Activated CD8-positive, alpha-beta memory T cell treated with anti-CD3 and anti-CD28 coated beads, Interleukin-2, amount 50 U/mL, for 1 hour (primary cell): ENCODE results near the gene NLRP13.
"Not testable (repeated sequence)": the region's sequence is repeated elsewhere in the genome, so short reads cannot be mapped to it uniquely, and the experiment has no call there.

Experiments
- DNase-seq: peaks from one replicate; pipeline ENCODE4 v3.0.0-alpha.2; 2020; ENCODE audit errors: extremely low read depth

The NLRP13 gene, protein sequence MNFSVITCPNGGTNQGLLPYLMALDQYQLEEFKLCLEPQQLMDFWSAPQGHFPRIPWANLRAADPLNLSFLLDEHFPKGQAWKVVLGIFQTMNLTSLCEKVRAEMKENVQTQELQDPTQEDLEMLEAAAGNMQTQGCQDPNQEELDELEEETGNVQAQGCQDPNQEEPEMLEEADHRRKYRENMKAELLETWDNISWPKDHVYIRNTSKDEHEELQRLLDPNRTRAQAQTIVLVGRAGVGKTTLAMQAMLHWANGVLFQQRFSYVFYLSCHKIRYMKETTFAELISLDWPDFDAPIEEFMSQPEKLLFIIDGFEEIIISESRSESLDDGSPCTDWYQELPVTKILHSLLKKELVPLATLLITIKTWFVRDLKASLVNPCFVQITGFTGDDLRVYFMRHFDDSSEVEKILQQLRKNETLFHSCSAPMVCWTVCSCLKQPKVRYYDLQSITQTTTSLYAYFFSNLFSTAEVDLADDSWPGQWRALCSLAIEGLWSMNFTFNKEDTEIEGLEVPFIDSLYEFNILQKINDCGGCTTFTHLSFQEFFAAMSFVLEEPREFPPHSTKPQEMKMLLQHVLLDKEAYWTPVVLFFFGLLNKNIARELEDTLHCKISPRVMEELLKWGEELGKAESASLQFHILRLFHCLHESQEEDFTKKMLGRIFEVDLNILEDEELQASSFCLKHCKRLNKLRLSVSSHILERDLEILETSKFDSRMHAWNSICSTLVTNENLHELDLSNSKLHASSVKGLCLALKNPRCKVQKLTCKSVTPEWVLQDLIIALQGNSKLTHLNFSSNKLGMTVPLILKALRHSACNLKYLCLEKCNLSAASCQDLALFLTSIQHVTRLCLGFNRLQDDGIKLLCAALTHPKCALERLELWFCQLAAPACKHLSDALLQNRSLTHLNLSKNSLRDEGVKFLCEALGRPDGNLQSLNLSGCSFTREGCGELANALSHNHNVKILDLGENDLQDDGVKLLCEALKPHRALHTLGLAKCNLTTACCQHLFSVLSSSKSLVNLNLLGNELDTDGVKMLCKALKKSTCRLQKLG

DNA sequence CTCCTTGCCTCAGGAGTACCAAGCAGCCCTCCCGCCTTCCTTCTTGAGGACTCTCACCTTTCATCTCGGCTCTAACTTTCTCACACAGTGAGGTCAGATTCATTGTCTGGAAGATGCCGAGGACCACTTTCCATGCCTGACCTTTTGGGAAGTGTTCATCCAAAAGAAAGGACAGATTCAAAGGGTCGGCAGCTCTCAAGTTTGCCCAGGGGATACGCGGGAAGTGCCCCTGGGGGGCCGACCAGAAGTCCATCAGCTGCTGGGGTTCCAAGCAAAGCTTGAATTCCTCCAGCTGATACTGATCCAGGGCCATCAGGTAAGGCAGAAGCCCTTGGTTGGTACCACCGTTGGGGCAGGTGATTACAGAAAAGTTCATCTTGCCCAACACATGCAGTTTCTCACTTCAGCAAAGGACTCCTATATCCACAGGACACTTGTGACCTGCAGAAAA is at the start of gene NLRP13:
TSS of gene NLRP13 (minus strand) at position 401 of the 451 bp plus-strand sequence. CDS start at position 376, 25 bp downstream.
- no peak for DNase-seq

DNA sequence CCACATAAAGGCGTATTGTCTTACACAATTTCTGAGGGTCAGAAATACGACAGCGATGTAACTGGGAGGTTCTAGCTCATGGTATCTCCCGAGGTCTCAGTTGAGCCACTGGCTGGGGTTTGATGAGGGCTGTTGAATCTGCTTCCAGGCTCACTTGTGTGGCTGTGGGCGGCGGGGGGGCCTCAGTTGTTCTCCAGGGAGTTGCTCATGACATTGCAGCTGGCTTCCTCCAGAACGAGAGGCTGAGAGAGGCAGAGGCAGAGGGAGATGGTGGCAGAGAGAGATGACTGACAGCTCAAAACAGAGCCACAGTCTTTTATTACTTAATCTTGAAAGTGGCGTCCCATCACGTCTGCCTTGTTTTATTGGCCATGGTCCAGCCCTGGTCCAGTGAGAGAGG is 48.3 kb upstream of the NLRP13 start:
- no peak for DNase-seq

DNA sequence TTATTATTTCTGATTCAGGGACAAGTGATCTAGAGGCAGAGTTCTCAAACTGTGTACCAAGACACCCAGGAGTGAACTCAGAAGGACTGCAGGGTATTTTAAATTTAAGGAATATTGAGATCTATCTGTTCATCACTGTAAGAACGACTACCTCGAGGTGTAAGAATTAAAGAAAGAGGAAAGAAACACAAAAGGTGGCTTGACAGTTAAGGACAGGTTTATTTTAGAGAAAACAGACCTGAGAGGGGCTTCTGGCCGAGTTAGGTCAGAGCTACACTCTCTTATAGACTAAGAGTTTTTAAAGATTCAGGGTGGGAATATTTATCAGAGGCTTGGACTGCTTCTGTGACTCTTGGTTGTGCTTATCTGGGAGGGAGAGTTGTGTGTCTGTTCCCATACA is 41.8 kb upstream of the NLRP13 start:
- no peak for DNase-seq

- no peak for DNase-seq
Observed at GRCh38 chr19:55962186-55962585, 30.1 kb upstream of the NLRP13 start.

DNA sequence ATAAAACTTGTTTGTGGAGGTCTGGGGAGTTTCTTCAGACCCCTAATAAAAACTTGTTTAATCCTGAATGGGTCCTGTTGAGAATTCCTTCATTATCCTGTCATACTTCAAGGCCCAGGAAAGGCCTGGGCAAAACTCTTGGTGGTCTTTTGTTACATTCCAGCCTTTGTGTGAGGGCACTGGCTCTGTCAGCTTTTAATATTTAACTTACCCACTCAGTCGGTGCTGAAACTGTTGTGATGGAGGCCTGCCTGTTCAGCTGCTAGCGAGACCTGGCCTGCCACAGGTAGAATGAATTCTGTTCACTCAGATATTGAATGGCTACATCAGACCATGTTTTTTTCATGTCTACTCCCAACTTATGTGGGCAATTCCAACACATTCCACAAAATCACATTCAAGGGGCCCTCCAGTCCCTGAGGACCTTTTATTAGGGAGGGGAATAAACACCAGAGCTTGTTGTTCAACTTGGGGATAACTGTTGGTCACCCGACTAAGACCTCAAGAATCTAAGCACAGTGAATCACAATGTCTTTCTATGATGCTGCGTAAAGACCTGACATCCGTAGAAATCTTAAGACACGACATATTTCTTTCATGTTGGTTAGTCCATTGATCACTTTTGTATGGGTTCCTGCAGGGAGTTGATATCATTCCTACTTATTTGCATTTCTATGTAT is 28.0 kb upstream of the NLRP13 start:
- no peak for DNase-seq

DNA sequence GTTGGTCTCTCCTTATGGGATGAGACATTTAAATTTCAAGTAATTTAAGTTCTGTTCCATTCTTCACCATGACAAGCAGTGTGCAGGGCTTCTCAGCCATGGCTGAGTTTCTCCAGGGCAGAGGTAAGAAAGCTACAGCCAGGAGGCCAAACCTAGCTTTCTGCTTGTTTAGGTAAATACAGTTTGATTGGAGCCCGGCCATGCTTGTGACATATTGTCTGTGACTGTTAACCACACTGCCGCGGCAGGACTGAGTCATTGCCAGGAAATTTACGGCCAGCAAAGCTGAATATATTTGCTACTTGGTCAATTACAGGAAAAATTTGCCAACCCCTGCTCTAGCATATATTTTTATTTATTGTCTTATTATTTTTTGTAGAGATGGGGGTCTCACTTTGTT is 26.2 kb upstream of the NLRP13 start:
- no peak for DNase-seq

DNA sequence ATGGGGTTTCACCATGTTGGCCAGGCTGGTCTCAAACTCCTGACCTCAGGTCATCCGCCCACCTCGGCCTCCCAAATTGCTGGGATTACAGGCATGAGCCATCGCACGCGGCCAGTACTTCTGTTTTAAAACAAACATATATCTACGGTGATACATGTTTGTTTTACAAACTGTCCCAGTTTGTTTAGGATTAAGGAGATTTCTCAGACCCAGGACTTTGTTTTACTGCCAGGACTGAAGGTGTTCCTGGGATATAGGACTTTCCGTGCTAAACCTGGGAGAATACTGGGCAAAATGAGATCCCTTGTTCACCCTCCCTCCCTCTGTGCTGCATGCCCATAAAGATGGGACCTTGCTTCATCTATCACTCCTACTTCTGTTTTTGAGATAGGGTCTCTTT is 24.3 kb upstream of the NLRP13 start:
- no peak for DNase-seq

DNA sequence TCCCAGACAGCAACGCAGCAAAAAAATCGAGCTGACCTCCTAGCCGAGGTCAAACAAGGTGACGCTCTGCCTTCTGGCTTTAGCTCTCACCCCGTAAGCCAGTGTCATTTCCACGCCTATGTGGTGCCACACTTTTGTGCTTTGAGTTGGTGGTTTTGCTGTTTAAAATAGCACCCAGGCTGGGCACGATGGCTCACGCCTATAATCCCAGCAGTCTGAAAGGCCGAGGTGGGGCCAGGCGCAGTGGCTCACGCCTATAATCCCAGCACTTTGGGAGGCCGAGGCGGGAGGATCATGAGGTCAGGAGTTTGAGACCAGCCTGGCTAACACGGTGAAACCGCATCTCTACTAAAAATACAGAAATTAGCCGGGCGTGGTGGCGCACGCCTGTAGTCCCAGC is 18.4 kb upstream of the NLRP13 start:
- not testable (repeated sequence) for DNase-seq

- DNase-seq, result no peak
Observed at GRCh38 chr19:55947532-55947931, 15.4 kb upstream of the NLRP13 start, which contains the start of gene NLRP8. TSS of gene NLRP8 (plus strand) at chr19:55947832.

- DNase-seq, result no peak
Observed at GRCh38 chr19:55940306-55940705, 8.2 kb upstream of the NLRP13 start.

- DNase-seq, result no peak
Observed at GRCh38 chr19:55939206-55939605, 7.1 kb upstream of the NLRP13 start.

GRCh38 chr19:55935206-55935605 is 3.1 kb upstream of the NLRP13 start:
- DNase-seq, result no peak

GRCh38 chr19:55930996-55931515 is 1.1 kb downstream of the NLRP13 start:
- DNase-seq, result no peak

- not testable (repeated sequence) for DNase-seq
Observed at GRCh38 chr19:55929258-55929657, 2.9 kb downstream of the NLRP13 start.

DNA sequence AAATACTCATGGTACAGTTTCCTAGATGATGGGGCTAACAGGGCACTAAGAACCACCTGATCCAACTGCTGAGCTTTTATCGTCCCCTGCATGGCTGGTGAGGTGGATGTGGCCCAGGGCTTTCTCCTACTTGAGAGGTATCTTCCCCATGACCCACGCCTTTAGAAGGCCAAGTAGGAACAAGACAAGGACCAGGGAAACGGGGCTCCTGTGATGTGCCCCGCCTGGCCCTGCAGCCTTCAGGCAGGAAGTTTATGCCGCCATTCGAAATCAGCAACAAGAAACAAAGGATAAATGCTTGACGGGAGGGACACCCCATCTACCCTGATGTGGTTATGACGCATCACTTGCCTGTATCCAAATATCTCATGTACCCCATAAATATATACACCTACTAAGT is 4.1 kb downstream of the NLRP13 start:
- no peak for DNase-seq

DNA sequence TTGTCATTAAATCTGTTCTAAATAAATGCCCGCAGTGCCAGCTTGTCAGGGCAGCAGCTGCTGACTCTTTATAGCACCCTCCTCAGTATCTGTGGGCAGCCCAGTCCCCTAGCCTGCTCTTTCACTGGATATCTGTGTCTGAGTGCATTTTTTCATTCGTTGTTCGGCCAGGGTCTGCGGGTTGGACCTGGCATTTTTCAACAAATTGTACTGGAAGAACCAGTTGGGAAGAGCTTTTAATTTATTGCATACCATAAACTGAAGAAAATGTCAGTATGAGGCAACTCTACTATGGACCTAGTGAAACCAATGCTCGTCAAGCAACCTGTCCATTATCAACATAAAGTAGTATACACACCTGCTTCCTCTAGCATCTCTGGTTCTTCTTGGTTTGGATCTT is 8.6 kb downstream of the NLRP13 start:
- DNase-seq, result no peak

DNA sequence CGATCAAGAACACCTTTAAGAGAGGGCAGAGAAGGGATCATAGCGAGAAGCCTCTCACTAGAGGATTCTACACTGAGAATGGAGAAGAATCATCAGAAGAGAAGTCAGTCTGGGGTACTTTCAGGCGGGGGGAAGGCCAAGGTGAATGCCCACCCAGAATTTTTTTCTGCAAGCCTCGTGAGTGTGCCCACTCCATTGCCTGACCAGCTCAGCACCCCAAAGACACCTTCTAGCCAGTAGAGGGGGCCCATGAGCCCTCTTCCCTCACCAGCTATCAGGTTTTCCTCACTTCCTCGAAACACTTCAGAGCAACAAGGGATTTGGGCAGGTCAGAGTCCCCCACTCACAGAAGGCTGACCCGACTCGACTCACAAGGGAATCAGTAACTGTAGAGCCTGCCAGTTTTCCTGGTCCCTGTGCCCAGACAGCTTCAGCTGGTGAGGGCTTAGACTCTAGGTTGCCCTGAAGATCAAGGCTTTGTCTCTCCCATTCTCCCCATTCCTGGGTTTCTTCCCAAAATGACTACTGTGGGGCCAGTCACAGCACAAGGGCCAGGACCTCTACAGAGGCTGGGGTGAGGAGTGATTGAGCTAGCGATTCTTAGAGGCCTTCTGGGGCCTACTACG is 18.4 kb downstream of the NLRP13 start:
- no peak for DNase-seq

DNA sequence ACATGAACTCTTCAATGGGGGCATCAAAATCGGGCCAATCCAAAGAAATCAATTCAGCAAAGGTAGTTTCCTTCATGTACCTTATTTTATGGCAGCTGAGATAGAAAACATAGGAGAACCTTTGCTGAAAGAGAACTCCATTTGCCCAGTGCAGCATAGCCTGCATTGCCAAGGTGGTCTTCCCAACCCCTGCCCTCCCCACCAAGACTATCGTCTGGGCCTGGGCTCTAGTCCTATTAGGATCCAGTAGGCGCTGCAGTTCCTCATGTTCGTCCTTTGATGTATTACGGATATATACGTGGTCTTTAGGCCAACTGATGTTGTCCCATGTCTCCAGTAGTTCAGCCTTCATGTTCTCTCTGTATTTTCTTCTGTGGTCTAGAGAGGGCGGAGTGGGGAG is 19.2 kb downstream of the NLRP13 start:
- no peak for DNase-seq

GRCh38 chr19:55909801-55910200 is 22.3 kb downstream of the NLRP13 start:
- no peak for DNase-seq

- DNase-seq, result no peak
Observed at GRCh38 chr19:55907746-55908145, 24.4 kb downstream of the NLRP13 start.

GRCh38 chr19:55907286-55907685 is 24.9 kb downstream of the NLRP13 start:
- no peak for DNase-seq
